Activated CD4-positive, alpha-beta T cell treated with anti-CD3 and anti-CD28 coated beads, Interleukin-2, Interleukin-4, amounts not matched to agents 100 ng/mL and 50 ng/mL, durations not matched to agents 16 hours and 8 hours (primary cell): ENCODE results near the gene WDR7.
A peak's percentile ranks its signal among the peaks of the same experiment; 100 is the strongest.
"Not testable (repeated sequence)": the region's sequence is repeated elsewhere in the genome, so short reads cannot be mapped to it uniquely, and the experiment has no call there.

Experiments used
- DNase-seq: peaks from one replicate; pipeline ENCODE4 v3.0.0-alpha.2; 2020; ENCODE audit warnings: low spot score

Gene WDR7

GRCh38 chr18:56654280-56654679 is 3.1 kb downstream of the WDR7 start:
- not testable (repeated sequence) for DNase-seq

DNA sequence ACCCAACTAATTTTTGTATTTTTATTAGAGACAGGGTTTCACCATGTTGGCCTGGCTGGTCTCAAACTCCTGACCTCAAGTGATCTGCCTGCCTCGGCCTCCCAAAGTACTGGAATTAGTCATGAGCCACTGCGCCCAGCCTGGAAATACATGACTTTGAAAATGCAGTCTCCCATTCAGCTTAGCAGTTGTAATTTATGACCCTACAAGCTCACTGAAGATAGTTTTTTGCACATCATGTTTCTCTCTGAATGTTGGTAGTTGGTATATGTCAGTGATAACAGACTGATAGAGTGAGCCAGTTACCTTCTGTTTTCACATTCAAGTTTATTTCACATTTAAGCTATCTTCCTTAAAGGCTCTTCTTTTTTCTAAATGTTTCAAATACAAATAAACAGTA is 7.1 kb downstream of the WDR7 start:
- DNase-seq: no peak

GRCh38 chr18:56659111-56659510 is 8.0 kb downstream of the WDR7 start:
- DNase-seq: no peak

GRCh38 chr18:56660655-56661054 is 9.5 kb downstream of the WDR7 start:
- no peak for DNase-seq

DNA sequence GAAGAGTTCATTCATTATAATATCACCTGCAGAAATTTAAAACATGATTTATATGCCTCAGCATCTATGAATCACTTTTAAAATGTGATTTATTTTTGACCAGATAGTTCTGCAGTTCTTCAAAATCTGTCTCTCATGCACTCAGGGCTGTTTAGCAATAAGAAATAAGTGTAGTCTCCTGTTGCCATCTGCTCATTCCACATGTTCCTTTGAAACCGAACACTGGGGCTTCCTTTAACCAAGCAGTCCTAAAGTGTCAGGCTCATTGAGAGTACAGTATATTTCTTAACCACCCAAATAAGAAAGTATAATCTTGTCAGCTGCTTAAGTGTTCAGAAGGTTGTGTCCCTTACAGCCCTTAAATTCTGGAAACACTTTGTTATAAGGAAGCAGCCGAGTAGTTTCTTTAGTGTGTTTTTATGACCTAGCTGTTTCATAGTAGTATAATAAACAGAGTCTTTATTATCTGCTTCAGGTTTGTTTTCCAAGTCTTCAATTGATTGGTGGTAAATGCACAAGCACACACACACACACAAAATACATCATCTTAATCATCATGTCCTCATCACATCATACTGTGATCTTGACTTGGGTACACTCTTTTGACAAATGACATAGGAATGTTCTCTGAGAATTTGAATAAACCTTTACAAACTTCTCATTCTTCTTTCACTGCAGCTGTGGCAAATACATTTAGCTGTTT is 10.4 kb downstream of the WDR7 start:
- no peak for DNase-seq

DNA sequence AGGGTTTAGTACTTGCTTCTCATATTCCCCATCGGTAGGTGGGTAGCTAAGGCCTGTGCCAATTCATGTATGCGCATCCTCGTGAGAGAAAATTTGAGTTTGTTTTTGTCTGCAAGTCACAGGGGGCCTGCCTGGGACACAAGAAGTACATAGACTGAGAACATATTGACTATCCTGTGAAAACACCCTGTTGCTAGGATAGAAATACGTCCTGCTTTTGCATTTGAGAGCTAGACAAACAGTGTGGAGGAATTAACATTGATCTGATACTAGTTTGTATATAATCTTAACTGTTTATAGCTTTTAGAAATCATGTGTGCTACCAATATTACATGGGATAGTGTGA is 10.9 kb downstream of the WDR7 start:
- DNase-seq: no peak

- no peak for DNase-seq
These were observed 11.3 kb downstream of the WDR7 start for GRCh38 chr18:56662502-56662901.

GRCh38 chr18:56662902-56663301 is 11.7 kb downstream of the WDR7 start:
- DNase-seq: no peak

GRCh38 chr18:56672391-56672790 is 21.2 kb downstream of the WDR7 start:
- DNase-seq: no peak

DNA sequence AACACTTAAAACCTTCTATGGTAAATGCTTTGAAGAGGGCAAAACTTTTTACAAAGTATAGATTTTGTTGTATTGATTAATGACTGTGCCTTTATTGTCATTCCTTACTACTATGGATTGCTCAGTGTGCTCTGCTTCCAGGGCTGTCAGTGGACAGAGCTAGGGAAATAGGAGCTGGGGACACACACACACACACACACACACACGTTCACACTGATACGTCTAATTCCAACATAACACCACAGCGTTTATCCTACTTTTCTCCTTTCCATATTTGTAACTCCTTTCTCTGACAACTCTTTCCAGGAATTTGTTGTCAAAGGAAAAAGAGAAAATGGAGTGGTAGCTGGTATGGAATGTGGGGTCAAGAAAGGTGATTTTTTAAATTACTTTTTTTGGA is 21.8 kb downstream of the WDR7 start:
- DNase-seq: no peak

- DNase-seq: no peak
These were observed 25.5 kb downstream of the WDR7 start for GRCh38 chr18:56676639-56677038.

DNA sequence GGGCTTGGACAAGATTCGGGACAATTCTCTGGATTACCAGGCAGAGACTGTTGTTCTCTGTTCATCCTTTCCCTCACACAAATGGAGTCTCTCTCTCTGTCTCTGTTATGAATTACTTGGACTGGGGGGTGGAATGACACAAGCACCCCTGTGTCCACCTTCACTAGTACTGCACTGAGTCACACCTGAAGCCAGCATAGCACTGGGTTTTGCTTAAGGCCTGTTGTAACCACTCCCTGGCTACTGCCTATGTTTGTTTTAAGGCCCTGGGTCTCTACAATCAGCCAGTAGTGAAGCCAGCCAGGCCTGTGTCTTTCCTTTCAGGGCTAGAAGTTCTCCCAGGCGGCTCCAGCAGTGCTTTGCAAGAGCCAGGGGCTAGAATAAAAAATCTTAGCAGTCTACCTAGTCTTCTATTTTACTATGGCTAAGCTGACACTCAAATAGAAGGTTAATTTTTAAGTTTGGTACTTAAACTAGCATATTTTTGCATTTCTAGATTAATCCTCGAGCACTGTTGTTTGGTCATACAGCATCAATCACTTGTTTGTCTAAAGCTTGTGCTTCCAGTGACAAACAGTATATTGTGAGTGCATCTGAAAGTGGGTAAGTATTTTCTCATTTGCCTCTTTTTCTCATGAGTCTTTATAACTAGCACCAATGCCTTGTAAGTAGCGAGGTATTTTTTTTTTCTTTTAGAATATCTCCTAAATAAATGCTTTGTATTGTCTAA is 27.8 kb downstream of the WDR7 start:
- DNase-seq: no peak

DNA sequence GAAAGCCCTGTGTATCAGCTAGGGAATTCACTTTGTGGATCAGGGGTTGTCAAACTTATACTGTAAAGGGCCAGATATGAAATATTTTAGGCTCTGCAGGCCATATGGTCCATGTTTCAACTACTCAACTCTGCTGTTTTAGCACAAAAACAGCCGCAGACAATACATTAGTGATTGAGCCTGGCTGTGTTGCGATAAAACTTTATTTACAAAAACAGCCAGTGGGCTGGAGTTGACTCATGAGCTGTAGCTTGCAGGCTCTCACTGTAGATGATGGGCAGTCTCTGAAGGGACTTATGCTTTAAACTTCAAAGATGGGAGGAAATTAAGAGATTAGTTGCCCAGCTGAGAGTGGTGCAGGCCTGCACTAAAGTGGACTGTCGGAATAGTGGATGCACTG is 33.1 kb downstream of the WDR7 start:
- no peak for DNase-seq

- DNase-seq: no peak
These were observed 40.4 kb downstream of the WDR7 start for GRCh38 chr18:56691530-56691929.

DNA sequence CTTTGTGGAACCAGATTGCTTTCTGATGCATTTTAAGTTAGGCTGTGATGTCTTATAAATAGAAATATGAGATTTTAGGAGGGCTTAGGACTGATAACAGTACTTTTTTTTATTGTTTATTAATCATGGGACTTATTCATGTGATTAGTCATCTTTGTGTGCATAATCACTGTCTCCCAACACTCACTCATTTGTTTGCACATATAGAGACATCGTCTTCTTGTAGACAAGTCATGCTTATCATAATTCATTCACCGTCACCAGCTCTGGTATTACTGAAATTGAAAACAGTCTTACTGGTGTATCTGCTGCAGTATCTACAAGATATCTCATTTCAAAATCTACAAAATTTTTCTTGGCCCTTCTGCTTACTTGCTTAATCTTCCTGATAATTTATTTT is 45.8 kb downstream of the WDR7 start:
- DNase-seq: peak; percentile 13

DNA sequence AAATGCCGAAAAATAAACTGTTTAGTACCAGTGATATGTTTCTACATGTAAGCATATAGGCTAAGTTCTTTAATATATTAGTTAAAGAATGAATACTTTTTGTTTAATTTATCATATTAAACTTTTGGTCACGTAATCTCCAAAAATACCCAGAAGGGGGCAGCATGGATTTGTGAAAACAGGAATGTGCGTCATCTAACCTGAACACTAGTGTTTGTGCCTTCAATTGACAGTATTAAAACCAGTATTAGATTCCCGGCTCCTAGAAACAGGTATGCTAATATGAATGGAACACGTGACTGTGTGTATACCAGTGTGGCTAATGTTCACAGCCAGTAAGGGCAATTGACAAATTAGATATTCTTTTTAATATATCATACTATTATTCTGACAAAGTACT is 51.8 kb downstream of the WDR7 start:
- peak; percentile 23 for DNase-seq

GRCh38 chr18:56709463-56709862 is 58.3 kb downstream of the WDR7 start:
- DNase-seq: peak; percentile 89

GRCh38 chr18:56711708-56712445 is 60.7 kb downstream of the WDR7 start:
- no peak for DNase-seq

DNA sequence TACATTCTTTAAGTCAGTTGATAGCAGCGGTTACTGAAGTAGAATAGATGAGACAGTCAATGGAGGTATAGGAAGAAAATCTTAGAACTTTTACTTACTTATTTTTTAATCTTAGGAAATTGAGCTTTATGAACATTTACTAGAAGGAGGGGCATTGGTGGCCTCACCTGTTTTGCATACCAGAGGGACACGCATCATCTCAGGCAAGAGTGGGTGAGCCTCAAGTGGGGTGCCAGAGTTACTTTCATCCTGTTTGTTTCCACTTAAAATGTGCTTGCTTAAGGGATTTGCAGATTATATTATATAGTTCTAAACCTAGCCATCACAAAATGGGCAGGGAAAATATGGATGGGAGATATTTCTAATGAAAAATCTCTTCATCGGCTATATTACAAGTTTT is 61.6 kb downstream of the WDR7 start:
- DNase-seq: no peak

- DNase-seq: no peak
These were observed 64.0 kb downstream of the WDR7 start for GRCh38 chr18:56715121-56715520.

DNA sequence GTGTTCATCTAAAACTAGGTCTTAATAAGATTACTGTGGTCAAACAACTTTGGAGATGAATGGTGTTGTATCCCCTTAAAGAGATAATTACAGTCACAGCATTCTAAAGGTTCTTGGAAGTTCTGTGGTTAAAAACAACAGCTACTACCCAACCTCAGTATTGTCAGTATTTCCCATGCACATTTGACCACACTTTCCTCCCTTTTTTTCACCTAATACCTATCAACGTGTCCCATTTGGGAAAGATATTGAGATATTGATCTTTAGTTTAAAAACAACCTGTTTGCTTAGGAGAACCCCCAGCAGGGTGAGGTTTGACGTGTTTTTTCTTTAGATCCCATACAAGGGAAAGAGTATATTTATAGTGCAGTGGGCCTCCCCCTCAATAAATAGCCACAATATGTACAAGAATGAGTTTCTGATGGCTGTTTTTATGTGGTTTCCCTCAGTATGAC is 65.6 kb downstream of the WDR7 start:
- peak; percentile 33 for DNase-seq

GRCh38 chr18:56721031-56721430 is 69.9 kb downstream of the WDR7 start:
- no peak for DNase-seq

DNA sequence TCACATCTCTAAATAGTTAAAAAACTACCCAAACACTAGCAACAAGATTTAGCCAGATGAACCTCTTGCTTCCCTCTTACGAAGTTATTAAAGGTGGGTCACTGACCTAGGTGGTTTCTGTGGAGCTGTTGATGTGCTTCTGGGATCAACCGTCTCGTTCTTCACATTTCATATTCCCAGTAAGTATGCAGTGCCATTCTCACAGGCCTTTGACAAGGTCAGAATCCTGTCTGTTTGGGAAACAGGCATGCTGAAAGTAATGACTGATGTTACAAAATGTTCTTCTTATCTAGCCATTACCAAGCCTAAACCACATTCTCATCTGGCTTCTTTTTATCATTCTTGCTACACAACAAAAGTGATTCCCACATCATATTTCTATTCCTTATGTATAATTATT is 70.3 kb downstream of the WDR7 start:
- no peak for DNase-seq
